HepG2 (cell line): ENCODE results near the gene CHST12. TPM values are rescaled to one million over a fixed set of nuclear protein-coding genes. Genes with fewer than 3 reads are reported as not detected.

Experiments used
- ADNP ChIP-seq: sonication (generic); formaldehyde crosslinking; IDR thresholded peaks from 2 replicates; pipeline ENCODE4 v1.4.0; 2020; ENCODE audit warnings: missing genetic modification reagents
- JUN ChIP-seq: sonication (generic); formaldehyde crosslinking; IDR thresholded peaks from 2 replicates; pipeline ENCODE4 v1.4.0; 2020; ENCODE audit warnings: mild to moderate bottlenecking, missing genetic modification reagents
- KAT8 ChIP-seq: IDR thresholded peaks from 2 replicates; pipeline ENCODE4 v1.6.1; 2016; ENCODE audit warnings: missing genetic modification reagents, missing compliant biosample characterization
- MIER2 ChIP-seq: IDR thresholded peaks from 2 replicates; pipeline ENCODE4 v1.6.1; 2016; ENCODE audit warnings: missing biosample characterization, missing genetic modification reagents
- SIN3A ChIP-seq: IDR thresholded peaks from 2 replicates; pipeline ENCODE4 v1.6.1; 2011; ENCODE audit warnings: low read depth, mild to moderate bottlenecking, control low read depth, low read length, borderline replicate concordance
- SIX1 ChIP-seq: sonication (generic); formaldehyde crosslinking; IDR thresholded peaks from 2 replicates; pipeline ENCODE4 v1.4.0; 2020; ENCODE audit warnings: missing genetic modification reagents, borderline replicate concordance
- ZBTB40 ChIP-seq, 2 experiments: fragments of 450-650 bp in 1 of 2; sonication (generic) in 1 of 2; formaldehyde crosslinking in 1 of 2; IDR thresholded peaks; 2 replicates each; pipeline versions ENCODE4 v1.6.1 to v1.8.0; 2016 to 2022; ENCODE audit warnings: antibody characterized with exemption in 1 of 2, mild to moderate bottlenecking in 1 of 2, missing genetic modification reagents in 1 of 2
- ZFX ChIP-seq: sonication (generic); formaldehyde crosslinking; IDR thresholded peaks from 2 replicates; pipeline ENCODE4 v1.4.0; 2020; ENCODE audit warnings: mild to moderate bottlenecking, low read depth, missing genetic modification reagents, moderate library complexity
- ZKSCAN5 ChIP-seq: sonication (generic); formaldehyde crosslinking; IDR thresholded peaks from 2 replicates; pipeline ENCODE4 v1.5.1; 2020; ENCODE audit warnings: mild to moderate bottlenecking, missing genetic modification reagents
- ZMYM3 ChIP-seq: sonication (generic); formaldehyde crosslinking; IDR thresholded peaks from 2 replicates; pipeline ENCODE4 v1.5.1; 2020; ENCODE audit warnings: mild to moderate bottlenecking, missing genetic modification reagents
- ZNF180 ChIP-seq: sonication (generic); formaldehyde crosslinking; IDR thresholded peaks from 2 replicates; pipeline ENCODE4 v1.4.0; 2020; ENCODE audit warnings: low read depth, missing genetic modification reagents, borderline replicate concordance
- ZNF503 ChIP-seq: sonication (generic); formaldehyde crosslinking; IDR thresholded peaks from 2 replicates; pipeline ENCODE4 v1.4.0; 2020; ENCODE audit warnings: missing genetic modification reagents
- ZNF574 ChIP-seq: sonication (generic); formaldehyde crosslinking; IDR thresholded peaks from 2 replicates; pipeline ENCODE4 v1.4.0; 2020; ENCODE audit warnings: missing genetic modification reagents
- polyA plus RNA-seq, 8 experiments: library from polyadenylated mRNA; depleted of rRNA in 3 of 8; stranded (reverse) in 7 of 8; unstranded in 1 of 8; fragments of >200 nt; fragmentation: Illumina TruSeq in 4 of 8; extraction: Trizol in 4 of 8; gene quantifications; 2 replicates each; pipeline versions ENCODE4 v1.2.1 to v1.2.3, GENCODE V29; 2011 to 2016; ENCODE audit warnings: low read depth in 4 of 8, missing spikeins in 1 of 8, mixed read lengths in 1 of 8; ENCODE audit not compliant: insufficient read depth in 1 of 8
- total RNA-seq, 5 experiments: library from RNA; depleted of rRNA; stranded (reverse); fragments of >200 nt; fragmentation: Illumina TruSeq; extraction: Trizol; gene quantifications; 2 replicates each; pipeline ENCODE4 v1.2.3, GENCODE V29; 2016; ENCODE audit warnings: low read depth in 1 of 5

CHST12 gene
- total and polyA plus RNA-seq, 2 of the 13 experiments (the other 11 are each of a cell fraction or from before 2014, with no cell fraction given): 6.4 to 15.8 TPM

GRCh38 chr7:2399848-2400587, 3.4 kb upstream of the CHST12 start (continued):
- TF ChIP-seq ZNF574 (CRISPR knock-in tag) (0 out of 2 replicates have a peak, but pooled peaks have one; percentile 14), SIX1 (0 out of 2 replicates have a peak, but pooled peaks have one; percentile 19), ZNF503 (CRISPR knock-in tag) (no peak), JUN (CRISPR knock-in tag) (no peak), ADNP (0 out of 2 replicates have a peak, but pooled peaks have one; percentile 46), ZKSCAN5 (CRISPR knock-in tag) (no peak), ZBTB40 (IDR thresholded peaks at IDR 0.05) (no peak), ZBTB40 (CRISPR knock-in tag; IDR thresholded peaks at IDR 0.05) (no peak), KAT8 (peak; percentile 25; the same call in 1 of the 2 replicates), MIER2 (CRISPR knock-in tag) (no peak), ZMYM3 (CRISPR knock-in tag) (peak; percentile 49; the same call in 1 of the 2 replicates), SIN3A (no peak), ZFX (peak; percentile 29; the same call in 1 of the 2 replicates), ZNF180 (CRISPR knock-in tag) (no peak)
